IgD-negative memory B cell (primary cell): ENCODE data around the gene C1orf159. TPM values are rescaled to one million over a fixed set of nuclear protein-coding genes. Genes with fewer than 3 reads are reported as not detected.

Source experiments
- H3K27ac Mint-ChIP-seq, 3 donors: one replicate each; pipeline ENCODE4 v1.8.0; 2020 to 2022; ENCODE audit warnings: mild to moderate bottlenecking in 3 of 3, mixed read lengths in 3 of 3, moderate library complexity in 1 of 3
- H3K27me3 Mint-ChIP-seq: one replicate; pipeline ENCODE4 v1.8.0; 2021; ENCODE audit warnings: mixed read lengths
- H3K36me3 Mint-ChIP-seq: one replicate; pipeline ENCODE4 v1.8.0; 2020; ENCODE audit warnings: mild to moderate bottlenecking, mixed read lengths
- H3K4me1 Mint-ChIP-seq, 3 donors: one replicate each; pipeline ENCODE4 v1.8.0; 2020 to 2022; ENCODE audit warnings: mixed read lengths in 3 of 3, mild to moderate bottlenecking in 1 of 3
- H3K4me3 Mint-ChIP-seq, 4 donors: one replicate each; pipeline ENCODE4 v1.8.0; 2020 to 2022; ENCODE audit warnings: mild to moderate bottlenecking in 4 of 4, mixed read lengths in 4 of 4, moderate library complexity in 3 of 4
- H3K9me3 Mint-ChIP-seq, 3 donors: one replicate each; pipeline ENCODE4 v1.8.0; 2020 to 2021; ENCODE audit warnings: mixed read lengths in 3 of 3, mild to moderate bottlenecking in 1 of 3
- polyA plus RNA-seq: library from polyadenylated mRNA; unstranded; fragments of 300-500 nt; fragmentation: Illumina TruSeq; gene quantifications from one replicate; pipeline ENCODE4 v1.2.3, GENCODE V29; 2021

C1orf159 gene
- polyA plus RNA-seq, 1 donor from 2014 or later, result 7.9 TPM

DNA sequence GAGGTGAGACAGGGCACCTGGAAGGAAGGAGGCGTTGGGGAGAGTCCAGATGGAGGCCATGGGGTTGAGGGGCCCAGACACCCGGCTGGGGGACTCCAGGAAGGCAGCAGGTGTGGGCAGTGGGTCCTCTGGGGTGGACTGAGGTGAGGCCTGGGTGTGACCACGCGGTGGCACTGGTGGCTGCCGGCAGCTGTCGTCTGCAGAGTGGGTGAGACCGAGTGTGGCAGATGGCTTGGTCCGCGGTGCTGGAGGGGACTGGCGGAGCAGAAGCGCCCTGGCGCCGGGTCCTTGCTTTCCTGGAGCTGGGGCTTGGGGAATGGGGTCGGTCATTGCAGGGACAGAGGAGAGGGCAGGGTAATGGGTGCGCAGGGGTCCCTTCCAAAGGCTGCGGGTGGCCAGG is 83.5 kb downstream of the C1orf159 start:
- peak overlapping the region; percentile 62 to 89 (median 76) for H3K4me3 Mint-ChIP-seq
- no peaks in the 10 kb centered on the region for H3K36me3 Mint-ChIP-seq
- H3K9me3 Mint-ChIP-seq, result no peaks in the 10 kb centered on the region
- H3K27ac Mint-ChIP-seq, result peak overlapping the region in 2 of 3 donors; percentile 74 to 90
- H3K4me1 Mint-ChIP-seq, result peaks cover 0 to 9% (median 8%) of the 10 kb centered on the region in 3 donors
- H3K27me3 Mint-ChIP-seq, result peaks cover 6% of the 10 kb centered on the region

Other genes with a start within 250 kb of the C1orf159 start
- not detected for gene SAMD11, start 192.2 kb downstream of the C1orf159 start, polyA plus RNA-seq
- 64.9 TPM for gene NOC2L, start 156.8 kb downstream of the C1orf159 start, polyA plus RNA-seq
- 1.3 TPM for gene KLHL17, start 155.5 kb downstream of the C1orf159 start, polyA plus RNA-seq
- gene PLEKHN1, start 149.6 kb downstream of the C1orf159 start, polyA plus RNA-seq, result 0.14 TPM
- gene PERM1, start 134.0 kb downstream of the C1orf159 start, polyA plus RNA-seq, result not detected
- not detected for gene HES4, start 116.0 kb downstream of the C1orf159 start, polyA plus RNA-seq
- 191 TPM for gene ISG15, start 102.6 kb downstream of the C1orf159 start, polyA plus RNA-seq
- 0.05 TPM for gene AGRN, start 96.0 kb downstream of the C1orf159 start, polyA plus RNA-seq
- gene RNF223, start 41.8 kb downstream of the C1orf159 start, polyA plus RNA-seq, result not detected
- gene TTLL10, start 57.8 kb upstream of the C1orf159 start, polyA plus RNA-seq, result not detected
- 3.5 TPM for gene TNFRSF18, start 90.5 kb upstream of the C1orf159 start, polyA plus RNA-seq
- gene TNFRSF4, start 98.1 kb upstream of the C1orf159 start, polyA plus RNA-seq, result not detected
- 121 TPM for gene SDF4, start 115.9 kb upstream of the C1orf159 start, polyA plus RNA-seq
- gene B3GALT6, start 116.1 kb upstream of the C1orf159 start, polyA plus RNA-seq, result 5.6 TPM
- 0.88 TPM for gene C1QTNF12, start 130.6 kb upstream of the C1orf159 start, polyA plus RNA-seq
- gene UBE2J2, start 157.8 kb upstream of the C1orf159 start, polyA plus RNA-seq, result 74.3 TPM
- gene SCNN1D, start 164.3 kb upstream of the C1orf159 start, polyA plus RNA-seq, result not detected
- gene ACAP3, start 191.8 kb upstream of the C1orf159 start, polyA plus RNA-seq, result 10.5 TPM
- 21.0 TPM for gene PUSL1, start 192.5 kb upstream of the C1orf159 start, polyA plus RNA-seq
- gene INTS11, start 208.6 kb upstream of the C1orf159 start, polyA plus RNA-seq, result 65.8 TPM
- gene CPTP, start 208.7 kb upstream of the C1orf159 start, polyA plus RNA-seq, result 31.7 TPM
- gene TAS1R3, start 215.2 kb upstream of the C1orf159 start, polyA plus RNA-seq, result 5.5 TPM
- 1.0 TPM for gene DVL1, start 233.3 kb upstream of the C1orf159 start, polyA plus RNA-seq
- gene MXRA8, start 242.5 kb upstream of the C1orf159 start, polyA plus RNA-seq, result not detected